ENCODE results near the gene KIAA1191. TPM values are rescaled to one million over a fixed set of nuclear protein-coding genes. Genes with fewer than 3 reads are reported as not detected.

Gene KIAA1191
- total and polyA plus RNA-seq, 2 of the 8 experiments (the other 6 are each of a cell fraction or from before 2014, with no cell fraction given), result 86.4 to 88.0 TPM

GRCh38 chr5:176339304-176339703 is 22.3 kb downstream of the KIAA1191 start:
- Histone ChIP-seq H4K91ac (replicated peaks; ENCODE audit: insufficient read length, low read length) (no peak overlapping the region), H3K23ac (ENCODE audit: insufficient read length) (no peak overlapping the region), H3K9ac (replicated peaks in 1 of 4; ENCODE audit: extremely low read depth in 1 of 4, low read depth in 3 of 4, low read length in 3 of 4) (no peak overlapping the region), H3K4me2 (ENCODE audit: insufficient read depth in 1 of 2, low read depth in 2 of 2, low read length in 2 of 2) (no peak overlapping the region), H3K56ac (replicated peaks; ENCODE audit: insufficient read length, low read depth, low read length) (no peak overlapping the region), H3K36me3 (ENCODE audit: control insufficient read depth in 2 of 4, insufficient read depth in 4 of 4, low read length in 3 of 4) (peaks cover 0 to 11% (median 4%) of the 10 kb centered on the region in 4 experiments; a peak in 5 of 8 replicates), H3K79me2 (ENCODE audit: control insufficient read depth in 1 of 2, insufficient read depth in 2 of 2, low read length in 2 of 2) (no peaks in the 10 kb centered on the region), H3K4me3 (ENCODE audit: extremely low read depth in 1 of 4, insufficient read depth in 2 of 4, low read depth in 3 of 4, low read length in 4 of 4) (no peak overlapping the region), H2AFZ (ENCODE audit: low read length) (no peak overlapping the region), H3K4me1 (replicated peaks in 1 of 4; ENCODE audit: control insufficient read depth in 3 of 4, insufficient read depth in 4 of 4, low read length in 3 of 4) (no peaks in the 10 kb centered on the region), H2BK15ac (ENCODE audit: low read length) (no peak overlapping the region), H3K4ac (replicated peaks; ENCODE audit: insufficient read length, low read depth, low read length) (no peak overlapping the region), H3K18ac (ENCODE audit: extremely low read depth, low read length) (no peak overlapping the region), H3K9me3 (ENCODE audit: insufficient read depth in 2 of 2, low read depth in 1 of 2, low read length in 1 of 2) (no peaks in the 10 kb centered on the region), H4K20me1 (replicated peaks in 1 of 2; ENCODE audit: control insufficient read depth in 1 of 2, insufficient read depth in 2 of 2, low read length in 2 of 2) (no peaks in the 10 kb centered on the region), H3K14ac (ENCODE audit: insufficient read length) (no peak overlapping the region), H4K8ac (ENCODE audit: extremely low read depth, insufficient read depth, low read length) (no peak overlapping the region), H3K79me1 (ENCODE audit: low read depth, low read length) (no peaks in the 10 kb centered on the region), H4K5ac (ENCODE audit: insufficient read length, low read depth, low read length) (no peak overlapping the region), H3K23me2 (ENCODE audit: low read depth, low read length) (no peaks in the 10 kb centered on the region), H2BK5ac (ENCODE audit: low read depth, low read length) (no peak overlapping the region), H2BK12ac (ENCODE audit: low read depth, low read length) (no peak overlapping the region), H2AK5ac (ENCODE audit: low read depth, low read length) (no peak overlapping the region), H2BK20ac (ENCODE audit: low read length) (no peak overlapping the region), H3K27ac (ENCODE audit: low read depth, low read length) (no peak overlapping the region), H2BK120ac (replicated peaks; ENCODE audit: low read depth, low read length) (no peak overlapping the region), H3K27me3 (replicated peaks in 1 of 4; ENCODE audit: control insufficient read depth in 3 of 4, extremely low read depth in 1 of 4, insufficient read depth in 3 of 4, low read length in 3 of 4) (no peaks in the 10 kb centered on the region)
- FAIRE-seq (no peak), DNase-seq (ENCODE audit: low read depth in 1 of 2, low spot score in 2 of 2) (no peak)
- POLR2A ChIA-PET (ENCODE audit: partially characterized antibody), result no interaction called here
- 97% methylated on average over 5 of the region's 5 CpGs; no CpG with 5 or more reads in 1 of the 2 experiments for WGBS, 2 experiments (ENCODE audit: extremely low coverage in 1 of 2, insufficient coverage in 1 of 2, insufficient read length in 1 of 2, insufficient replicate concordance in 2 of 2, low coverage in 1 of 2, low lambda C conversion rate in 2 of 2, missing lambda C conversion rate in 1 of 2)
- CTCF ChIA-PET (ENCODE audit: partially characterized antibody), result interaction anchor here (1.1 to 1.7 kb wide), 2 partner anchors 10 to 20 kb away, joined by 3 to 6 read pairs; no protein-coding TSS in a partner anchor
- TF ChIP-seq KDM5A (IDR thresholded peaks at IDR 0.05; ENCODE audit: low read length), result no peak
- no peak for TF ChIP-seq POLR2AphosphoS5 (IDR thresholded peaks at IDR 0.05; ENCODE audit: low read depth, low read length)
- TF ChIP-seq RBBP5 (IDR thresholded peaks at IDR 0.05; ENCODE audit: borderline replicate concordance, low read depth, low read length), result no peak
- TF ChIP-seq SIN3A (conservative IDR thresholded peaks at IDR 0.05 in 1 of 2, IDR thresholded peaks at IDR 0.05 in 1 of 2; ENCODE audit: low read depth in 1 of 2, low read length in 2 of 2), result no peak
- TF ChIP-seq JUND (IDR thresholded peaks at IDR 0.05; ENCODE audit: low read length), result no peak
- TF ChIP-seq CBX5 (IDR thresholded peaks at IDR 0.05; ENCODE audit: low read depth, low read length), result no peak
